SK-N-SH (cell line): ENCODE results near the gene TAOK3. TPM values are rescaled to one million over a fixed set of nuclear protein-coding genes. Genes with fewer than 3 reads are reported as not detected.
"Not testable (repeated sequence)": the region's sequence is repeated elsewhere in the genome, so short reads cannot be mapped to it uniquely, and the experiment has no call there.

Source experiments
- CTCF ChIA-PET: fragments of 300-600, 350-600 bp; formaldehyde crosslinking; extraction: SDS; loops from one replicate; lab custom pipeline; 2021; lab: Yijun Ruan, JAX
- POLR2A ChIA-PET: fragments of 350-600 bp; sonication (Branson Sonifier 250); formaldehyde crosslinking; extraction: SDS; loops from one replicate; lab custom pipeline; 2020; ENCODE audit warnings: antibody characterized with exemption, inconsistent platforms; lab: Yijun Ruan, JAX
- DNase-seq: peaks from one replicate; pipeline ENCODE4 v3.0.0; 2012
- H2AFZ ChIP-seq: fragments of 200-600 bp; sonication (generic); 2 replicates; pipeline ENCODE4 v1.8.1; 2016; ENCODE audit warnings: antibody characterized with exemption, mild to moderate bottlenecking, low read depth
- H3F3A ChIP-seq: fragments of 200-600 bp; sonication (generic); replicated peaks from 2 replicates; pipeline ENCODE3; 2016; ENCODE audit warnings: antibody characterized with exemption, mild to moderate bottlenecking; ENCODE audit not compliant: insufficient read depth
- H3K27ac ChIP-seq, 2 experiments: fragments of 200-500 bp in 1 of 2; fragments of 200-600 bp in 1 of 2; sonication (Bioruptor generic) in 1 of 2; sonication (generic), shearing (Covaris generic) in 1 of 2; 2 replicates each; pipeline versions ENCODE4 v1.5.1 to v1.6.1; 2014 to 2016; ENCODE audit warnings: low read depth in 2 of 2, inconsistent platforms in 1 of 2, low read length in 1 of 2, mild to moderate bottlenecking in 1 of 2, mixed read lengths in 1 of 2
- H3K27me3 ChIP-seq: fragments of 200-600 bp; sonication (generic), shearing (Covaris generic); 2 replicates; pipeline ENCODE4 v1.6.1; 2016; ENCODE audit warnings: mixed run types; ENCODE audit not compliant: insufficient read depth
- H3K36me3 ChIP-seq, 2 experiments: fragments of 200-500 bp in 1 of 2; fragments of 200-600 bp in 1 of 2; sonication (Bioruptor generic) in 1 of 2; sonication (generic) in 1 of 2; replicated peaks in 1 of 2; 2 replicates each; pipeline versions ENCODE3 to v1.5.1; 2014 to 2016; ENCODE audit warnings: low read length in 1 of 2, mild to moderate bottlenecking in 1 of 2; ENCODE audit not compliant: insufficient read depth in 2 of 2, control insufficient read depth in 1 of 2
- H3K4me1 ChIP-seq, 2 experiments: fragments of 200-500 bp in 1 of 2; fragments of 200-600 bp in 1 of 2; sonication (Bioruptor generic) in 1 of 2; sonication (generic), shearing (Covaris generic) in 1 of 2; 2 replicates each; pipeline versions ENCODE4 v1.5.1 to v1.6.1; 2014 to 2016; ENCODE audit warnings: low read depth in 1 of 2, low read length in 1 of 2, mixed run types in 1 of 2; ENCODE audit not compliant: insufficient read depth in 2 of 2, control insufficient read depth in 1 of 2
- H3K4me2 ChIP-seq: fragments of 200-600 bp; sonication (generic), shearing (Covaris generic); 2 replicates; pipeline ENCODE4 v1.6.1; 2017; ENCODE audit warnings: mixed run types
- H3K4me3 ChIP-seq, 2 experiments: fragments of 200-500 bp in 1 of 2; fragments of 200-600 bp in 1 of 2; sonication (Bioruptor generic) in 1 of 2; sonication (generic), shearing (Covaris generic) in 1 of 2; 2 replicates each; pipeline versions ENCODE4 v1.5.1 to v1.8.1; 2014 to 2016; ENCODE audit warnings: low read depth in 2 of 2, inconsistent platforms in 1 of 2, low read length in 1 of 2, mild to moderate bottlenecking in 1 of 2, mixed read lengths in 1 of 2, moderate library complexity in 1 of 2
- H3K79me2 ChIP-seq: fragments of 200-600 bp; sonication (generic); 2 replicates; pipeline ENCODE4 v1.8.1; 2017; ENCODE audit warnings: mild to moderate bottlenecking; ENCODE audit not compliant: insufficient read depth
- H3K9ac ChIP-seq: fragments of 200-600 bp; sonication (generic); 2 replicates; pipeline ENCODE4 v1.6.1; 2017; ENCODE audit warnings: mixed run types
- H3K9me2 ChIP-seq: fragments of 200-600 bp; sonication (generic); 2 replicates; pipeline ENCODE4 v1.6.1; 2017; ENCODE audit warnings: mixed run types
- H3K9me3 ChIP-seq: fragments of 200-600 bp; sonication (generic); 2 replicates; pipeline ENCODE4 v1.6.1; 2017; ENCODE audit warnings: mixed run types, mild to moderate bottlenecking, moderate library complexity
- H4K20me1 ChIP-seq: fragments of 200-600 bp; sonication (generic); 2 replicates; pipeline ENCODE4 v1.6.1; 2017; ENCODE audit warnings: mild to moderate bottlenecking, mixed run types; ENCODE audit not compliant: insufficient read depth
- CHD2 ChIP-seq: fragments of 150-350 bp; IDR thresholded peaks from 2 replicates; pipeline ENCODE4 v1.6.1; 2018; ENCODE audit warnings: low read length; ENCODE audit not compliant: partially characterized antibody
- EZH2phosphoT487 ChIP-seq: fragments of 200-600 bp; sonication (generic); IDR thresholded peaks from 2 replicates; pipeline ENCODE4 v1.6.1; 2017; ENCODE audit warnings: low read depth, mixed run types, mild to moderate bottlenecking, antibody characterized with exemption, moderate library complexity, borderline replicate concordance
- FOSL2 ChIP-seq: IDR thresholded peaks from 2 replicates; pipeline ENCODE4 v1.4.0; 2012; ENCODE audit warnings: low read depth, mild to moderate bottlenecking, moderate library complexity, borderline replicate concordance
- FOXJ3 ChIP-seq: sonication (generic); formaldehyde crosslinking; IDR thresholded peaks from 2 replicates; pipeline ENCODE4 v1.5.1; 2020; ENCODE audit warnings: mild to moderate bottlenecking, missing genetic modification reagents
- JUND ChIP-seq: IDR thresholded peaks from 2 replicates; pipeline ENCODE4 v1.4.0; 2012
- MEF2A ChIP-seq: IDR thresholded peaks from 2 replicates; pipeline ENCODE4 v1.4.0; 2012; ENCODE audit warnings: low read depth, borderline replicate concordance
- MXI1 ChIP-seq: IDR thresholded peaks from 2 replicates; pipeline ENCODE4 v1.6.1; 2012; ENCODE audit warnings: mild to moderate bottlenecking, low read depth, low read length, improper control_type of control experiment
- NFIC ChIP-seq: IDR thresholded peaks from 2 replicates; pipeline ENCODE4 v1.4.0; 2012; ENCODE audit warnings: borderline replicate concordance
- NRF1 ChIP-seq: IDR thresholded peaks from 2 replicates; pipeline ENCODE4 v1.6.1; 2012; ENCODE audit warnings: low read depth, mild to moderate bottlenecking, low read length
- POLR2AphosphoS5 ChIP-seq: IDR thresholded peaks from 2 replicates; pipeline ENCODE4 v1.6.1; 2012; ENCODE audit warnings: low read depth, low read length
- RCOR1 ChIP-seq: fragments of 150-350 bp; IDR thresholded peaks from 2 replicates; pipeline ENCODE4 v1.6.1; 2017; ENCODE audit warnings: antibody characterized with exemption, low read length
- RFX5 ChIP-seq: IDR thresholded peaks from 2 replicates; pipeline ENCODE4 v1.6.1; 2012; ENCODE audit warnings: mild to moderate bottlenecking, improper control_type of control experiment, low read length
- YY1 ChIP-seq: IDR thresholded peaks from 2 replicates; pipeline ENCODE4 v1.4.0; 2012; ENCODE audit warnings: low read depth, mild to moderate bottlenecking
- WGBS: methylation state at CpG from one replicate; pipeline ENCODE4 v1.1.6; 2017; ENCODE audit warnings: low lambda C conversion rate; 5-methylcytosine and 5-hydroxymethylcytosine counted together
- polyA plus RNA-seq, 3 experiments: library from polyadenylated mRNA; depleted of rRNA; stranded (reverse); fragments of >200 nt; gene quantifications; 2 replicates each; pipeline ENCODE4 v1.2.3, GENCODE V29; 2012
- TF ChIP-seq, protein P1 (sequence below): IDR thresholded peaks from 2 replicates; pipeline ENCODE4 v1.4.0; 2012; ENCODE audit warnings: low read depth, borderline replicate concordance
- TF ChIP-seq, protein P2 (sequence below): IDR thresholded peaks from 2 replicates; pipeline ENCODE4; 2012
- TF ChIP-seq, protein P3 (sequence below): fragments of 150-350 bp; IDR thresholded peaks from 2 replicates; pipeline ENCODE4 v1.6.1; 2016; ENCODE audit warnings: mild to moderate bottlenecking, low read depth, low read length
- TF ChIP-seq, protein P4 (sequence below): fragments of 150-350 bp; IDR thresholded peaks from 2 replicates; pipeline ENCODE4 v1.6.1; 2017; ENCODE audit warnings: antibody characterized with exemption, low read length, low read depth, borderline replicate concordance

Gene TAOK3
- polyA plus RNA-seq, 1 of the 3 experiments (the other 2 are of a cell fraction) = 18.1 TPM

DNA sequence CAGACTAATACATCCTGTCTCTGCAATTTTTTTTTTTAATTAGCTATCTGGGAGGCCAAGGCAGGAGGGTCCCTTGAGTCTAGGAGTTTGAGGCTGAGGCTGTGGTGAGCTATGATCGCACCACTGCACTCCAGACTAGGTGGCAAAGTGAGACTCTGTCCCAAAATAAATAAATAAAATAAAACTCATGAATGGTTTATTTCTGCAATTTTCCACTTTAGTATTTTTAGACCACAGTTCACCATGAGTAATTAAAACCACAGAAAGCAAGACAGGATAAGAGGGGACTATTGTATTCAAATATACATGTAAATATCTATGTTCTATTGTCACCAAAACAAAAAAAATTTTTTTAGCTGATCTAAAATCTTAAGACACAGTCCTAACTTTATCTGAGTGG lies 17.8 kb downstream of the TAOK3 start:
- no peak overlapping the region for H3K4me2 ChIP-seq
- peaks cover 4 to 39% of the 10 kb centered on the region in 2 experiments; a peak in 3 of 4 replicates for H3K4me1 ChIP-seq
- H3K27ac ChIP-seq = peak overlapping the region in 1 of 2 experiments; percentile 96; a peak in 2 of 4 replicates
- no peaks in the 10 kb centered on the region for H3K9me3 ChIP-seq
- no peaks in the 10 kb centered on the region for H3K9me2 ChIP-seq
- no peak overlapping the region for H3K4me3 ChIP-seq
- TF ChIP-seq NRF1 (no peak), FOXJ3 (CRISPR knock-in tag) (no peak), YY1 (no peak), POLR2AphosphoS5 (no peak), FOSL2 (no peak), JUND (no peak), RFX5 (no peak), MEF2A (no peak), NFIC (no peak), CHD2 (no peak), RCOR1 (no peak), MXI1 (no peak), EZH2phosphoT487 (no peak)
- TF ChIP-seq, protein P1, sequence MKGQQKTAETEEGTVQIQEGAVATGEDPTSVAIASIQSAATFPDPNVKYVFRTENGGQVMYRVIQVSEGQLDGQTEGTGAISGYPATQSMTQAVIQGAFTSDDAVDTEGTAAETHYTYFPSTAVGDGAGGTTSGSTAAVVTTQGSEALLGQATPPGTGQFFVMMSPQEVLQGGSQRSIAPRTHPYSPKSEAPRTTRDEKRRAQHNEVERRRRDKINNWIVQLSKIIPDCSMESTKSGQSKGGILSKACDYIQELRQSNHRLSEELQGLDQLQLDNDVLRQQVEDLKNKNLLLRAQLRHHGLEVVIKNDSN = no peak
- TF ChIP-seq, protein P2, sequence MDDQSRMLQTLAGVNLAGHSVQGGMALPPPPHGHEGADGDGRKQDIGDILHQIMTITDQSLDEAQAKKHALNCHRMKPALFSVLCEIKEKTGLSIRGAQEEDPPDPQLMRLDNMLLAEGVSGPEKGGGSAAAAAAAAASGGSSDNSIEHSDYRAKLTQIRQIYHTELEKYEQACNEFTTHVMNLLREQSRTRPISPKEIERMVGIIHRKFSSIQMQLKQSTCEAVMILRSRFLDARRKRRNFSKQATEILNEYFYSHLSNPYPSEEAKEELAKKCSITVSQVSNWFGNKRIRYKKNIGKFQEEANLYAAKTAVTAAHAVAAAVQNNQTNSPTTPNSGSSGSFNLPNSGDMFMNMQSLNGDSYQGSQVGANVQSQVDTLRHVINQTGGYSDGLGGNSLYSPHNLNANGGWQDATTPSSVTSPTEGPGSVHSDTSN = no peak
- TF ChIP-seq, protein P3, sequence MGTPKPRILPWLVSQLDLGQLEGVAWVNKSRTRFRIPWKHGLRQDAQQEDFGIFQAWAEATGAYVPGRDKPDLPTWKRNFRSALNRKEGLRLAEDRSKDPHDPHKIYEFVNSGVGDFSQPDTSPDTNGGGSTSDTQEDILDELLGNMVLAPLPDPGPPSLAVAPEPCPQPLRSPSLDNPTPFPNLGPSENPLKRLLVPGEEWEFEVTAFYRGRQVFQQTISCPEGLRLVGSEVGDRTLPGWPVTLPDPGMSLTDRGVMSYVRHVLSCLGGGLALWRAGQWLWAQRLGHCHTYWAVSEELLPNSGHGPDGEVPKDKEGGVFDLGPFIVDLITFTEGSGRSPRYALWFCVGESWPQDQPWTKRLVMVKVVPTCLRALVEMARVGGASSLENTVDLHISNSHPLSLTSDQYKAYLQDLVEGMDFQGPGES = no peak
- TF ChIP-seq, protein P4, sequence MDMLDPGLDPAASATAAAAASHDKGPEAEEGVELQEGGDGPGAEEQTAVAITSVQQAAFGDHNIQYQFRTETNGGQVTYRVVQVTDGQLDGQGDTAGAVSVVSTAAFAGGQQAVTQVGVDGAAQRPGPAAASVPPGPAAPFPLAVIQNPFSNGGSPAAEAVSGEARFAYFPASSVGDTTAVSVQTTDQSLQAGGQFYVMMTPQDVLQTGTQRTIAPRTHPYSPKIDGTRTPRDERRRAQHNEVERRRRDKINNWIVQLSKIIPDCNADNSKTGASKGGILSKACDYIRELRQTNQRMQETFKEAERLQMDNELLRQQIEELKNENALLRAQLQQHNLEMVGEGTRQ = no peak
- WGBS = 96% methylated on average over 1 of the region's 1 CpG
- ChIA-PET POLR2A (no interaction called here), CTCF (interaction anchor here (1.1 to 1.2 kb wide), 2 partner anchors 22 to 172 kb away, joined by 3 read pairs; partner anchors contain the start of gene SUDS3)
- peaks cover 81% of the 10 kb centered on the region for H3K79me2 ChIP-seq
- H3K9ac ChIP-seq = no peak overlapping the region
- no peaks in the 10 kb centered on the region for H3K36me3 ChIP-seq
- DNase-seq = no peak
- H3K27me3 ChIP-seq = no peaks in the 10 kb centered on the region
- H2AFZ ChIP-seq = no peak overlapping the region
- H3F3A ChIP-seq = peaks cover 38% of the 10 kb centered on the region
- H4K20me1 ChIP-seq = no peaks in the 10 kb centered on the region

DNA sequence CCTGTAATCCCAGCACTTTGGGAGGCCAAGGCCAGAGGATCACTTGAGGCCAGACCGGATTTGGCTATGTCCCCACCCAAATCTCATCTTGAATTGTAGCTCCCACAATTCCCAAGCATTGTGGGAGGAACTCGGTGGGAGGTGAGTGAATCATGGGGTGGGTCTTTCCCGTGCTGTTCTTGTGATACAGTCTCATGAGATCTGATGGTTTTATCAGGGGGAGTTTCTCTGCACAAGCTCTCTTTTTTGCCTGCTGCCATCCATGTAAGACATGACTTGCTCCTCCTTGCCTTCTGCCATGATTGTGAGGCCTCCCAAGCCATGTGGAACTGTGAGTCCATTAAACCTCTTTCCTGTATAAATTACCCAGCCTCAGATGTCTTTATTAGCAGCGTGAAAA lies 18.2 kb downstream of the TAOK3 start:
- H3K4me1 ChIP-seq = peaks cover 4 to 37% of the 10 kb centered on the region in 2 experiments; a peak in 3 of 4 replicates
- H2AFZ ChIP-seq, H3K27me3 ChIP-seq, H3K9me3 ChIP-seq, H3K36me3 ChIP-seq, H3K4me2 ChIP-seq, H3K4me3 ChIP-seq, DNase-seq, POLR2A ChIA-PET, H4K20me1 ChIP-seq, H3K9me2 ChIP-seq, H3K9ac ChIP-seq: not testable (repeated sequence)
- peak overlapping the region in 1 of 2 experiments; percentile 96; a peak in 2 of 4 replicates for H3K27ac ChIP-seq
- H3K79me2 ChIP-seq = peaks cover 80% of the 10 kb centered on the region
- 89% methylated on average over 4 of the region's 4 CpGs for WGBS
- CTCF ChIA-PET = interaction anchor here (1.1 to 1.2 kb wide), 2 partner anchors 22 to 172 kb away, joined by 3 read pairs; partner anchors contain the start of gene SUDS3
- peaks cover 38% of the 10 kb centered on the region for H3F3A ChIP-seq
